ENCODE data around the gene PDZD4. TPM values are rescaled to one million over a fixed set of nuclear protein-coding genes. Genes with fewer than 3 reads are reported as not detected.

Gene PDZD4
- total and polyA plus RNA-seq, 9 of the 15 experiments (the other 6 are each of a cell fraction or from before 2014, with no cell fraction given): 0.05 to 0.38 (median 0.07) TPM; not detected in 5

DNA sequence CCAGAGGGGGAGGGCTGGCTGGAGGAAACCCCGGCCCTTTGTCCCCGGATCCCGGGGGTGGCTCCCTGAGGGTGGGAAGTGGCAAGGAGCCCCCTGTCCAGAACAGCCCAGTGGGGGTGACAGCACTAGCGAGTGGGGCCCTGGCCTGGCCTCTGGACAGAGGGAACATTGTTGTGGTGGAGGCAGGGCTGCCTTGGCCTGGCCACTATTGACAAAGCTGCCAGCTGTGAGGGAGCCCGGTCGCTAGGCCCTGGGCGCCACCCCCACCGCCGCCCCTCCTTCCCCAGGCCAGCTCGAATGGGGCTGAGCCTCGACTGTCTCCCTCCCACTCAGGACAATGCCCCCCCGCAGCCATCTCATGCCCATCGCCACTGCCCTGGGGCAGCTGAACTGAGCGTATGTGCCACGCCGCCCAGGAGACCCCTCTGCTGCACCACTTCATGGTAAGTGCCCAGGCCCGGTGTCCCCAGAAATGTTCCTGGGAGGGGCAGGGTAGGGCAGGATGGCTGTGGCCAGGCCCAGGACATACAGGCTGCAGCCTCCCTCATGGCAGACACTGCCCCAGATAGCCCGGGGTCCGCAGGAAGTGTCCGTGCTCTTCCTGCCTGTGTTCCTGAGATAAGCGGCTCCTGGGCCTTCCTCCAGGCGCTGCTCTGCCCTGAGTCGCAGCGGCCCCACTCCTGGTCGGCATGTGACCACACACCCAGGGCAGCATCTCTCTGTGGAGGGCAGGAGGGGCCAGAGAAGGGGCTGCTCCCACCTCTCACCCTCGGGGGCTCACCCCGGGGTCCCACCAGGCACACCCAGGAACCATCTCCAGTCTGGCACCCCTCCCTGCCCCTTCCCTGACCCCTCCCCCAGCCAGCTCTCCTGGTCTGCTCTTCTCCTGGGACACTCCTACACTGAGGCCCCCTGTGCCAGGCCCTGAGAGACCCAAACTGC lies 64.9 kb downstream of the PDZD4 start (continued):
- peak; percentile 11 for TF ChIP-seq SAP30 (IDR thresholded peaks at IDR 0.05; ENCODE audit: borderline replicate concordance, insufficient read depth, low read depth, low read length, poor library complexity, severe bottlenecking)
- no peak for TF ChIP-seq CEBPB (tag; IDR thresholded peaks at IDR 0.05)
- TF ChIP-seq ZNF766 (CRISPR knock-in tag; conservative IDR thresholded peaks at IDR 0.05): peak; percentile 51; the same call in 1 of the 2 replicates
- no peak for TF ChIP-seq ZNF75A (CRISPR knock-in tag; IDR thresholded peaks at IDR 0.05)
- peak; percentile 24; the same call in 1 of the 2 replicates for TF ChIP-seq CC2D1A (IDR thresholded peaks at IDR 0.05)
- no peak for TF ChIP-seq KLF1 (tag; IDR thresholded peaks at IDR 0.05)
- no peak for TF ChIP-seq FOXJ3 (CRISPR knock-in tag; IDR thresholded peaks at IDR 0.05)
- TF ChIP-seq RBM15 (IDR thresholded peaks at IDR 0.05; ENCODE audit: insufficient read depth, low read length): no peak
- TF ChIP-seq NR1H2 (CRISPR knock-in tag; IDR thresholded peaks at IDR 0.05): no peak
- TF ChIP-seq, protein P1, sequence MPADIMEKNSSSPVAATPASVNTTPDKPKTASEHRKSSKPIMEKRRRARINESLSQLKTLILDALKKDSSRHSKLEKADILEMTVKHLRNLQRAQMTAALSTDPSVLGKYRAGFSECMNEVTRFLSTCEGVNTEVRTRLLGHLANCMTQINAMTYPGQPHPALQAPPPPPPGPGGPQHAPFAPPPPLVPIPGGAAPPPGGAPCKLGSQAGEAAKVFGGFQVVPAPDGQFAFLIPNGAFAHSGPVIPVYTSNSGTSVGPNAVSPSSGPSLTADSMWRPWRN (IDR thresholded peaks at IDR 0.05; ENCODE audit: low read depth): no peak
- TF ChIP-seq RBM34 (IDR thresholded peaks at IDR 0.05; ENCODE audit: borderline replicate concordance, insufficient read depth, low read length): no peak
- TF ChIP-seq ZNF239 (CRISPR knock-in tag; IDR thresholded peaks at IDR 0.05): no peak
- TF ChIP-seq KLF13 (tag; IDR thresholded peaks at IDR 0.05; ENCODE audit: borderline replicate concordance, low read depth): no peak
- no peak for TF ChIP-seq HDAC8 (tag; IDR thresholded peaks at IDR 0.05)
- TF ChIP-seq STAT5A (IDR thresholded peaks at IDR 0.05; ENCODE audit: borderline replicate concordance, low read length): peak; percentile 71; the same call in 1 of the 2 replicates
- TF ChIP-seq, protein P2, sequence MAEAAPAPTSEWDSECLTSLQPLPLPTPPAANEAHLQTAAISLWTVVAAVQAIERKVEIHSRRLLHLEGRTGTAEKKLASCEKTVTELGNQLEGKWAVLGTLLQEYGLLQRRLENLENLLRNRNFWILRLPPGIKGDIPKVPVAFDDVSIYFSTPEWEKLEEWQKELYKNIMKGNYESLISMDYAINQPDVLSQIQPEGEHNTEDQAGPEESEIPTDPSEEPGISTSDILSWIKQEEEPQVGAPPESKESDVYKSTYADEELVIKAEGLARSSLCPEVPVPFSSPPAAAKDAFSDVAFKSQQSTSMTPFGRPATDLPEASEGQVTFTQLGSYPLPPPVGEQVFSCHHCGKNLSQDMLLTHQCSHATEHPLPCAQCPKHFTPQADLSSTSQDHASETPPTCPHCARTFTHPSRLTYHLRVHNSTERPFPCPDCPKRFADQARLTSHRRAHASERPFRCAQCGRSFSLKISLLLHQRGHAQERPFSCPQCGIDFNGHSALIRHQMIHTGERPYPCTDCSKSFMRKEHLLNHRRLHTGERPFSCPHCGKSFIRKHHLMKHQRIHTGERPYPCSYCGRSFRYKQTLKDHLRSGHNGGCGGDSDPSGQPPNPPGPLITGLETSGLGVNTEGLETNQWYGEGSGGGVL (CRISPR knock-in tag; IDR thresholded peaks at IDR 0.05): no peak
- no peak for TF ChIP-seq MAFG (tag; conservative IDR thresholded peaks at IDR 0.05)
- TF ChIP-seq, protein P3, sequence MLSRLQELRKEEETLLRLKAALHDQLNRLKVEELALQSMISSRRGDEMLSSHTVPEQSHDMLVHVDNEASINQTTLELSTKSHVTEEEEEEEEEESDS (CRISPR knock-in tag; IDR thresholded peaks at IDR 0.05): no peak
- TF ChIP-seq, protein P4, sequence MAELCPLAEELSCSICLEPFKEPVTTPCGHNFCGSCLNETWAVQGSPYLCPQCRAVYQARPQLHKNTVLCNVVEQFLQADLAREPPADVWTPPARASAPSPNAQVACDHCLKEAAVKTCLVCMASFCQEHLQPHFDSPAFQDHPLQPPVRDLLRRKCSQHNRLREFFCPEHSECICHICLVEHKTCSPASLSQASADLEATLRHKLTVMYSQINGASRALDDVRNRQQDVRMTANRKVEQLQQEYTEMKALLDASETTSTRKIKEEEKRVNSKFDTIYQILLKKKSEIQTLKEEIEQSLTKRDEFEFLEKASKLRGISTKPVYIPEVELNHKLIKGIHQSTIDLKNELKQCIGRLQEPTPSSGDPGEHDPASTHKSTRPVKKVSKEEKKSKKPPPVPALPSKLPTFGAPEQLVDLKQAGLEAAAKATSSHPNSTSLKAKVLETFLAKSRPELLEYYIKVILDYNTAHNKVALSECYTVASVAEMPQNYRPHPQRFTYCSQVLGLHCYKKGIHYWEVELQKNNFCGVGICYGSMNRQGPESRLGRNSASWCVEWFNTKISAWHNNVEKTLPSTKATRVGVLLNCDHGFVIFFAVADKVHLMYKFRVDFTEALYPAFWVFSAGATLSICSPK (IDR thresholded peaks at IDR 0.05; ENCODE audit: borderline replicate concordance): no peak
- no peak for TF ChIP-seq ARHGAP35 (IDR thresholded peaks at IDR 0.05; ENCODE audit: partially characterized antibody)
- no peak for TF ChIP-seq CBX2 (IDR thresholded peaks at IDR 0.05; ENCODE audit: insufficient read depth, low read length, poor library complexity, severe bottlenecking)
- TF ChIP-seq NR4A1 (CRISPR knock-in tag; IDR thresholded peaks at IDR 0.05): no peak
- TF ChIP-seq NR4A1 (tag; IDR thresholded peaks at IDR 0.05): peak; percentile 68; the same call in 1 of the 2 replicates

Data from K562 (cell line).